GM12878 (cell line): ENCODE results near the gene BBS9.

Experiments
- CTCF ChIP-seq, 3 experiments: IDR thresholded peaks in 2 of 3; conservative IDR thresholded peaks in 1 of 3; 2 replicates each; pipeline ENCODE4 v1.5.1; 2011; ENCODE audit warnings: low read depth in 3 of 3, low read length in 3 of 3, mild to moderate bottlenecking in 3 of 3, control low read depth in 2 of 3, moderate library complexity in 2 of 3, inconsistent platforms in 1 of 3, mixed read lengths in 1 of 3; ENCODE audit not compliant: control insufficient read depth in 2 of 3, insufficient read depth in 1 of 3; ENCODE audit errors: extremely low read depth in 1 of 3
- JUND ChIP-seq: IDR thresholded peaks from 2 replicates; pipeline ENCODE4 v1.6.1; 2012; ENCODE audit warnings: low read depth, mild to moderate bottlenecking, low read length, improper control_type of control experiment, moderate library complexity
- MLLT1 ChIP-seq: fragments of 450-650 bp; IDR thresholded peaks from 2 replicates; pipeline ENCODE4 v1.6.1; 2016; ENCODE audit warnings: mild to moderate bottlenecking
- NFXL1 ChIP-seq: fragments of 450-650 bp; IDR thresholded peaks from 2 replicates; pipeline ENCODE4 v1.6.1; 2017; ENCODE audit warnings: antibody characterized with exemption, mild to moderate bottlenecking, borderline replicate concordance
- PAX5 ChIP-seq: IDR thresholded peaks from 2 replicates; pipeline ENCODE4 v1.6.1; 2011; ENCODE audit warnings: low read depth, low read length, borderline replicate concordance
- TCF3 ChIP-seq: IDR thresholded peaks from 2 replicates; pipeline ENCODE4 v1.6.1; 2012; ENCODE audit warnings: low read depth, mild to moderate bottlenecking, low read length, borderline replicate concordance; ENCODE audit not compliant: insufficient read depth
- ZNF207 ChIP-seq: fragments of 450-650 bp; IDR thresholded peaks from 2 replicates; pipeline ENCODE4 v1.6.1; 2014; ENCODE audit warnings: antibody characterized with exemption, mild to moderate bottlenecking, borderline replicate concordance

GRCh38 chr7:33471636-33472242, 342.4 kb downstream of the BBS9 start:
- TF ChIP-seq TCF3 (no peak), PAX5 (no peak), MLLT1 (no peak), ZNF207 (no peak), CTCF (IDR thresholded peaks at IDR 0.05 in 2 of 3, conservative IDR thresholded peaks at IDR 0.05 in 1 of 3; ENCODE audit: control insufficient read depth in 2 of 3, extremely low read depth in 1 of 3, insufficient read depth in 1 of 3, low read depth in 3 of 3, low read length in 3 of 3) (no peak), JUND (no peak), NFXL1 (no peak)
